NCI-H446 (cell line): ENCODE measurements around the gene PXK.

Experiments
- DNase-seq, 2 experiments: peaks; one replicate each; lab custom pipeline; 2025; lab: John Stamatoyannopoulos, UW

PXK gene

DNA sequence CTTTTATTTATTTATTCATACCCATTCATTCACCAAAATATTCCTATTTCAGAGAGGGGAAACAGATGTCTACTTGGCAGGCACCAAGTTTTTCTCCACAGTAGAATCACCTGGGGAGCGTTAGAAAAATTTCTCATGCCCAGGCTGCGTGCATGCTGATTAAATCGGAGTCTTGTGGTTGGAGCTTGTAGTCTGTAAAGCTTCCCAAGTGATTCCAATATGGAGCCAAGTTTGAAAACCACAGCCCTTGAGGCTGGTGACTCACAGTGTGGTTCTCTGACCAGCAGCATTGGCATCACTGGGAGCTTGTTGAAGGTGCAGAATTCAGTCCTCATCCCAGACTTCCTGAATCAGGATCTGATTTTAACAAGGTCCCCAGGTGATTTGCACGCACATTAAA, 51.2 kb downstream of the PXK start:
- DNase-seq = no peak

DNA sequence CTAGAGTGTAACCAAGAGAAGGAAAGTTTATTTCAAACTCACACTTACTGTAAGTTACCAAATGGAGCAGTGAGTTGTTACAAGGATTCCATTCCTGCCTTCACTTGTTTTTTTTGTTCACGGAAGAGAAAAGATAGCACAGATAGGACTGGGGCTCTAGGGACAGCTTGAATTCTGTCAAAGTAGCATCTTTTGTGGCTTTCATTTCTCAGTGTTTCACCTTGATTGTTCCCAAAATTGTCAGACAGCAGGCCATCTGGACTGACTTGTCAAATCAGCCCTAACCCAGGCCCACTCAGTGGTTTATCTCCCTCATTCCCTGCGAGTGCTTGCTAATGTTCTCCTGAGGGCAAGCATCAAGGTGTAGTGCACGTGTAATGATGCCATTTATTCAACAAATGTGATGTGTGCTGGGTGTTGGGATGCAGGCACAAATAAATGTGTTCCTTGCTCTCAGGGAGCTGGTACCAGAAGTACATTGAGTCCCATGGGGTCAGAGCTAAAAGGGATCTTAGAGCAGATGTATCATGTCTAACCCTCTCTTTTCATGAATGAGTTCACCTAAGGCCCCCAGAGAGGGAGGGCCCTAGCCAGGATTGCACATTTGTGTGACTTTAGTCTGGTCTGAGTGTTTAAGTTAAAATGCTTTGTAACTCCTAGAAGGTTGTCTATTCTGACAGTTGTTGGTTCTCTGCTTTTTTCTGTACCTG, 51.8 kb downstream of the PXK start:
- DNase-seq = no peak

DNA sequence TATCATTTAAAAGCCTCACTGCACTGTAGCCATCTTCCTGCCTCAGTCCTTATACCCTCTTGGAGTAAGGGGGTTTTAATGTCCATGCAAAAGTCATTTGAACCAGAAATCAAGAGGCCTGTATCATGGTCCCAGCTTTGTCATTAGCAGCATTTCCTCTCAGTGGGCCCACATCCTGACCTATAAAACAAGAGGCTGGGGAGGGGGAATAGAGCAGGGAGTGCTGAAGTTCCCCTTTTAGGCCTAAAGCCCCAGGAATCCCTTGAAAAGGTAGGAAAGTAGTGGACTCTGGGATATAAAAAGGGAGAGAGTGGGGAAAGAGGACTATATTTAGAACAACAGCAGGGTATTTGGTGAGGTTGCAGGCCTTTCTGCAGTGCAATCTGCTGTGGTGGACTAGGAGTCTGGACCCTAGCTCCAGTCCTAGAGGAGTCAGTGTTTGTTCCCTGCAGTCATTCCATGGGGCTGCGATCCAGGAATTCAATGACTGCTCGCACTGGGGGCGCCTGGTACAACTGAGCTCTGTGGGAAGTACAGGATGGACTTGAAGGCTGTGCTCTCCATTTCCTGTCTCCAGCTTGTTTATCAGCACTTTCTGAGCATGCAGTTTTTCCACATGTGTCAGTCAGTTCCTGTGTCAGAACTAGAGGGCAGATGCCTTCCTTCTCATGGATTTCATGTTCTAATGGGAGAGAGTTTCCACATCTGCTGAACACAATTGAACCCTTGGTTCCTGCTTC, 54.1 kb downstream of the PXK start:
- DNase-seq = no peak

DNA sequence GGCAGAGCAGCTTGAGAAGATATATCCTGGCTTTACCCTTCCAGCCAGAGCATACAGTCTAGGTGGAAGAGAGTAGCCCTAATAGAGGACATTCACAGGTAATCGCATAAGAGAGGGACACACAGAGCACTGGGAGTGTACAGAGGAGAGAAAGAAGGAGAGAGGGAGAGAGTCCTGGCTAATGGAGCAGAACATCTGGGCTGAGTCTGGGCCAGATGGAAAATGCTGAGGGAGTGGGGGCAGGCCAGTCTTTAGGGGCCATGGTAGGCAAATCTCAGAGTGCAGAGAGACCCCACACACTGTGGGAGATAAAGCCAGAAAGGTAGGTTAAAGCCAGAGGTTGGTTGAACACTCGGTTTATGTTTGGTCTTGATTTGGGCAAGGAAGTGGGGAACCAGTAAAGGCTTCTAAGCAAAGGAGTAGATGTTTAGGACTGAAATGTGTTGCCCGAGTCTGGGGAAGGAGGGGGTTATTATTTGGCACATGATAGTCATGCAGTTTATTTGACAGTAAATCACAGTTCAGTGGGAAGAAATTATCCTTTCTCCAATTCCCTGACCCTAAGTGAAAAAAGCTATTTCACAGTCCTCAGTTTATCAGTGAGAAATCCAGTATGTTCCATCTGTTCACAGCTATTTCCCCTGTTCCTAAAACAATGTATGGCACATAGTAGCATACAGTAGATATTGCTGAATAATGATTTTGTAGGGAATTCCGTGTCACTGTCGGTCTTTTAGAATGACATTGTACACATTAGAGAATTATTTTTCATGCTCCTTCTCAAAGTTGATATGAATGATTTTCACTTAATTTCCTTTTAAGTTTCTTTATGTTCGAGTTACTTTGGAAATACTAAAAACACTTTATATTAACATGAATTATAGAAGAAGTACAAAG, 55.2 kb downstream of the PXK start:
- DNase-seq = no peak

DNA sequence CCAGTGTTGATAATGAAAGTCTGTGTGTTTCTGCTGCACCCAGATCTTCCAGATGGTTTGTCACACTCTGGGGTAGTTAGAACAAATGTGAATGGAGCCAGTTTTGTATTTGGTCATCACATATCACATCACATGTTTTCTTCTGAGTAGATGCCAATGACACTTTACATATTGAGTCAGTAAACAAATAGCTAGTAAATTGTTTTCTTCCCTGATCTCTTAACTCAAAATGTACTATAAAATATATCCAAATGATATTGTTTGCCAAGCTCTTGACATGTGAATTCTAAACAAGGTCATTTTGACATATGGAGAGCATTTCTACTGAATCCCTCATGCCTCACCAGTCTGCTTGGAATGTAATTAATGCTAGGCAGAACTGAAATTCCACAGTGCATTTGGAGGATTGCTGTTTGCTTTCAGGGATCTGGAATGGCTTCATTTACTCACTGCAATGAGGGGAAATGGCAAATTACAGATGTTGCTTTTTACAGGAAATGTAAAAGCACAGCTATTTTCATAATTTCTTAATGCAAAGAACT, 55.9 kb downstream of the PXK start:
- peak in 1 of 2 experiments; percentile 0 for DNase-seq

DNA sequence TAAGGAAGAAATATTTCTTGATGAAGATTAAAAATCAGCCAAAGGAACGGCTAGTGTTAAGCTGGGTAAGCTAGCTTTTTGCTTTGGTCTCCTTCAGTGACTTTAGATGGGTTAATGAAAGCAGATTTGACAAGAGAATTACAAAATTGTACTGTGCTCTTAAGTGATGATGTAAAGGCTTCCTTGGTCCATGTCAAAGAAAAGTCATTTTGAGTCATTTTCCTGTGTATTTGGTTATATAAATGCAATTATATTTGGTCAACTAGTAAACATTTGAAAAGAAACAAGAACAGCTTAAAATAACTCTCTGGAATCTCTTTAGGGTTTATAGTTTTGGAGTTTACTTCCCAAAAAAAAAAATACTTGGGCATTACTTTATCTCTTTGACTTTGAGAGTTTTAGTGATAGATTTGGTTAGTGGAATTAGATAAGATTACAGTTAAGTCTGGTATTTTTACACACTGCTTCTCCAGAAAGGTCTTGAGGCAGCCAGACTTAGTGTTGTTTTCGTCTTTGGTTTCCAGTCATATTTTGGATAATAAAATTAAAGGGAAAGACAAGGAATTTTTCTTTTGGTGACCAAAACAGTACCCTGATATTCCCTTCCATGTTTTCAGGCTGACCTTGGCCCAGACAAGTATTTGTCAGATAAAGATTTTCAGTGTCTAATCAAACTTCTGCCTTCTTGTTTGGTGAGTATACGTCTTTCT, 58.6 kb downstream of the PXK start:
- DNase-seq = no peak

DNA sequence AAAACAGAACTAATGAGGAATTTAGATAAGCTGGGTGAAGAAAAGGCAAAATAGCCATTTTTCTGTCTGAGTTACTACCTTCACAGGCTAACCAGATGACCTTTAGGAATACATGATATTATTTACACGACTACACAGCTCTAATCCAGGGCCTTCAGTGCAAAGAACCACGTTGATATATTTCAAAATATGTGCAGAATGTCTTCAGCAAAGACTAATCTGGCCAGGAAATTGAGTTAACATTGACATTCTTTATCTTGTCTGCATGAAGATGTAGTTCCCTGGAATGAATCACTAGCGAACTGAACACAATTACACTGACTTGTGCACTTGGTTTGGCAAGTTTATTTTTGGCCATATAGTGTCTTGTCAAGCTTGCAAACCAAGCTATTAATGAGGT, 59.5 kb downstream of the PXK start:
- DNase-seq = no peak

DNA sequence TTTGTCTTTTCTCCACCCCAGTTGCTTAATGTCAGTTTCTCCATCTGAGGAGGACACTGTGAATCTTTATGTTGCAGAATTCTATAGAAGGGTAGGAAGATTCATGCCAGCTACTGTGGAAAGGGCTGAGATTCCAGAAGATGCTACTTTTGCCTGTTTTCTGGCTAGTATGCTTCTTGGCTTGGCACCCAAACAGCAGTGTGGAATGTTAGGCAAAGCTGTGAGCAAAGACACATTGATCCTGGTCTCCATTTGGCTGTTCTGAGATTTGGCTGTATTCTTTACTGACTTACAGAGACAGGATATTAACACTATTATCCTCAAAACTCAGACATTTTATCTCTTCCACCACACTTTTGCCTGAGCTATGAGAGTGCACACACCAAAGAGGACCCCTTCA, 61.6 kb downstream of the PXK start:
- DNase-seq = no peak

DNA sequence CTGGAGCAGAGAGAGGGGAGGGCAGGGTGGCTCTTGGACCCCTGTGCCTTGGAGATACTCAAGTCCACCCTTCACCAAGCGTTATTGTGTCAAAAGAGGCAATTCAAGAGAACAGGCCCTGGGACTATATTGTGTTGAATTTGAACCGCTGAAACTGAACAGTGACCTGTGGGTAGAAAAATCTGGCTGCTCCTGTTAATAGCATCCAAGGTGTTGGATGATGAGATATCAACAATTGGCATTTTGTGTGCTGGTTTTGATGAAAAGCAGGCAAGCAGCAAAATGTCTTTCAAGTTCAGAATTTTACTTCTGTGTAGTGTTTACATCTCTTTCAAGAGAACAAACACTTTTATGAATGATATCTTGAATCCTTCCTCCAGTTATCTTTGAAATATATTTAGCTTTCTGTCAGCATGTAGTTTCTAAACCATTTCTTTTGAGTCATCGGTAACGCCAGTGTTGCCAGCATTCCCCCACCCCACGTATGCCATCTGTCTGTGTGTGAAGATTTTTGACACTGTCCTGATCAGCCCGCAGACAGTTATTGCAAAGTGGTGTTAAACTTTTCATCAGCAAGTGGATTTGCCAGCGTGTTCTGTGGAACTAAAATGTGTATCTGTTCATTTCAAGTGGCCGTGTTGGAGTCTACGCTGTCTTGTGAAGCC, 66.1 kb downstream of the PXK start:
- DNase-seq = no peak

DNA sequence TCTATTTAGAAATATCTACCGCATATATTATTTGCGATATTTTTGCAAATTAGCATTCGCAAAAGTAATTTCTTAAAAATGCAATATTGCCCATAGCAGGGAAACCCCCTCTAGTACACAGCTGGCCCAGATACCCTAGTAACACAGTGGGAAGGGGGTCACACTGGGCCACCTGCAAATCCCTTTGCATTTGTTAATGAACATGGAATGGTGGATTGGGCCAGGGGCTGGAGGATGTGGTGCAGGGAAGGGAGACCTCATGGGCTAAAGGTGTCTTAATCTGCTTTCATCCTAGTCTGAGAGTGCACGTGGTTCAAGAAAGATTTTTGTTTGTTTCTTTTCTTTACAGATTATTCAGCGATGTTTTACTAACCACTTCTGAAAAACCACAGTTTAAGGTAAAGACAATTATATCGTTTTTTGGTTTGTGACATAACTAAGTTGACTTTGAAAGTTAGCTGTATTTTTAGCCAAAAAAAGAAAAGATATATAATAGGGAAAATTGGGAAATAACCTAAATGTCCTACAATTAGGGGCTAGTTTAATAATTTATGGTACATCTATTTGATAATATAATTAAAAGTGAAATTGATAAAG, 70.9 kb downstream of the PXK start:
- no peak for DNase-seq

DNA sequence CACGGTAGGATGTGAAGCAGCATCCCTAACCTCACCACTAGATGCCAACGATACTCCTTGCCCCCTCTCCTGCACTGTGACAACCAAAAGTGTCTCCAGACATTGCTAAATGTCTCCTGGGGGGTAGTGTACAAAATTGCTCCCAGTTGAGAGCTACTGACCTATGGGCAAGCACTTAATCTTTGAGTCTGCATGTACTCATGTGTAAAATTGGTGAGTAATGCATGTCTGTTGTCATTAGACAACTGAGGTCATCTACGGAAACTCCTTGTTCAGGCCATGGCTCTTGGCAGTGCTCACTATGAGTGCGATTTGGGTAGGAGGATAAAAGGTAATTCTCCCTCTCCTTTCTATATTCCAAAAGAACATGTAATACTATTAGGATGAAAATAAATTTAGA, 71.7 kb downstream of the PXK start:
- DNase-seq = no peak

DNA sequence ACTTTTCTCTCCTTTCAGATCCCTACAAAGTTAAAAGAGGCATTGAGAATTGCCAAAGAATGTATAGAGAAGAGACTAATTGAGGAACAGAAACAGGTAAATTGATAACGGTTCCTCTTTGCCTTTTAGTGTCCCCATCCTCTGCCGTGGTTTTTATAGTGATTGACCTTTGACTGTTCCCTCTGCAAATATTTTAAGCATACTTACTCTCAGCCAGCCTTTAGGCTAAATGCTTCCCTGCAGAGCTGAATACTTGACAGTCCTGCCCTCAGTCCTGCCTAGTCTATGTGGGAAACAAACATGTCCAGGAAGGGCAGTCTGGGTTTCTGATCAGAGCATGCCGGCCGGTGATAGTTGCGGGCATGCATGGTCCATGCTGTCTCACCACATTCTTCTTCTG, 76.2 kb downstream of the PXK start:
- DNase-seq = no peak

DNA sequence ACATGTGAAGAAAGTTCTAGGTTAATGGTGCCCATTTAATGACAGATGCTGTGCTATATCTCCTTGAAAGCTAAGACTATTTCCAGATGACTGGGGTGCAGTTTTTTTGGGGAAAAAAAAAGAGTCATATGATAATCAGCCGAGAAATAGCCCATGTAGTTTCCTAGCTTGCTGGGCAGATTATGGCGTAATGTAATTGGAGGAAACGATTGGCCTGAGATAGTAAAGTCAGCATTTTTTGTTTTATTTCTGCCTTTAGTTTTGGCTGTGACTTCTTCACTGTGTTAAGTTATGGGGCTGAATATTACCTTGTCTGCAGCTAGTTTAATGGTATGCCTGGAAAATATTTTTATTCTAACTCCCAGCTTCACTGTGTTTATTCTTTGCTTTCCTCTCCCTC, 77.0 kb downstream of the PXK start:
- DNase-seq = no peak

DNA sequence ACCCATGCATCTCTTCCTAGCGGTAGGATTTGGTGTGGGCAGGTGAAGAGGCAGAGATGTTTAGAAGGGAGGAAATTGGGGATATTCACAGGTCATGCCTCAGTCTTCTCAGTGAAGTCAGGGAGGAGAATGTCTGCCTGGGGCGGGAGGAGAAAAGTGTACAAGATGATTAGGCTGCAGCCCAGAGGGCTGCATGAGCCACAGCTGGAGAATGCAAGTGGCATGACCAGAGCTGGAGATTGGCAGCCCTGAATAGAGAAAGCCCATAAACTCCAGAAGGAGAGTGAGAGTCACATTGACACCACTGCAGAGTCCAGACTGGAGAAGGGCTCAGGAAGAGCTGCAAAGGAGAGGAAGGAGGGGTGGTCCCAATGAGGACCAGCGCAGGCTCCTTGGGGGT, 78.3 kb downstream of the PXK start:
- no peak for DNase-seq

DNA sequence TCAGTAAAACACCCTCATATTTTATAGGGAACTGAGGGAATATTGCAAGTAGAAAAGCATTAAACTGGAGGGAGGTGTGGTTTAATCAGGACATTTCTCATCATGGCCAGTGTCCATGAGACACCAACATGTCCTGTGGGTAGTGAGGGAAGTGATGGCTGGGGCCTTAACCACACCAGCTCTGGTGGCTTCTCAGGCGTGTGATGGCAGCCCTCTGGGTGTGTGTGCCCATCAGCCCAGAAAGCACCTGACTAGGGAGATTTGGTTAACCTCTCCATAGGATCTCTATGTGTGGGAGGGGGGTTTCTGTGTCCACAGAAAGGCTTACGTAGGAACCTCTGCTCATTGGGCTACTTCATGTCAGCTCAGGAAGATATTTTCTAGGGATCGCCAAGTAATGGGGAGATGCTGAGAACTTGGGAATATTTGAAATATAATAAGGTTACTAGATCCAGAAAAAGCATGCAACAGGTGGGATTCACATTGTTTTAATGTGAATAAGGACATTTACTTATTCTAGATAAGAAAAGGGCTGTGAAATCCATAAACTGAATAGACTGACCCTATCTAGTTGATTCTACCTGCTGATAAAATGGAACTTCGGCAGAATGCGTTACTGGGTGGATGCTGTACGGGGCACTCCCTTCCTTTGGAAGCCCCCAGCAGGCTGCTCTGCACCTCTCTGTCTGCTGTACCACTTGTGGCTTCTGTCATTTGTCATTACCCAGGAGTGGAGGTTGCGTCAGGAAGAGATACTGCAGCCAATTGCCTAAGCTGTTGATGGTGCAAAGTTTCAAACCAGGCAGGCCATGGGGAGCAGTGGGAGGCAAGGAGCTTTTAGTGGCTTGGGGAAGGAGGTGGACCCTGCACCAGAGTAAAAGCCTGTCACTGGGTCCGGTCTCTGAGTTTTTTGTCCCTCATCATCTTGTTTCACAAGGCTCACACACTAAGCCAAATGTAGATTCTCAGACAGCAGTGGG, 79.4 kb downstream of the PXK start:
- DNase-seq = no peak

DNA sequence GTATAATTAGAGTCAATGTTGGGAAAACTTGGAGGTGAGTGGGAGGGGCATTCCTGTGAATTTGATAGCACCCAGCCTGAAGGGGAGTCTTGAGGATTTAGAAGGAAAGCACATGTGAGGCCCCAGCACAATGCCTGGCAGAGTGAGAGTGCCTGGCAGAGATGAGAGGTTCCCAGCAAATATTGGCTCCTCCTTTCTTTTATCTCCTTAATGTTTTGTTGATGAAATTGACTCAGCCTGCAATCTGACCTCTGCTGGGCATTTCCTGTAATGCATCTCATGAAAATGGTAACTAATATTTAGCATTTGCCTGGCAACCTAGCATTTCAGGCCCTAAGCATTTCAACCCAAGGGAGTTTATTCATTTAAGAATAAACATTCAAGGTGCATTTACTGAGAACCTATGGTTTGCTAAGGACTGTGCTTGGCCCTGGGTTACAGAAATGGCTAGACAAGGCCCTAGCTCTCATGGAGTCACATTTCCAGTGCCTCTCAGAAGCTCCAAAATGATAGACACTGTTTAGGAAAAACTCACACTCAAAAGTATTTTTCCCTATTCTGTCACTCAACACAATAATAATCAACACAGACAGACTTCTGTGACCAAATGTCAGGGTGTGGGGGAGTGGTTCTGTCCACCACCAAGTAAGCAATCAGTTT, 82.0 kb downstream of the PXK start:
- DNase-seq = peak in 1 of 2 experiments; percentile 24

DNA sequence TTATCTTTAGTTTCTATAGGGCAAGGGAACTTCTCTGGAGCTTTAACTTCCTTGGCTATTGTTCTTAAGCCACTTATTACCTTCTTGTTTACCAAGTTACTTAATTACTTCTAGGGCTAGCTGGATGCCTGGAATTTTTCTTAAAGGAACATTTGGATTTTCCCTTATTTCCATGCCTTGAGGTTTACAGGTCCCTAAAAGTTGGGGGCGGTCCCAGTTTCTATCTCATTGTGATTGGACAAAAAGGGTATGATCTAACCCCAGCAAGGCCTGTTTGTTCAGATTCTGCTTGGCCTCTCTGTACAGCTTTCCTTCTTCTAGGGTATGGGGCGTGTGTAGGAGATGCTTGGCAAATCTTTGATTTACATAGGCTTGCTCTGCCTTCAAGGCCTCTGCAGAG, 83.5 kb downstream of the PXK start:
- no peak for DNase-seq

DNA sequence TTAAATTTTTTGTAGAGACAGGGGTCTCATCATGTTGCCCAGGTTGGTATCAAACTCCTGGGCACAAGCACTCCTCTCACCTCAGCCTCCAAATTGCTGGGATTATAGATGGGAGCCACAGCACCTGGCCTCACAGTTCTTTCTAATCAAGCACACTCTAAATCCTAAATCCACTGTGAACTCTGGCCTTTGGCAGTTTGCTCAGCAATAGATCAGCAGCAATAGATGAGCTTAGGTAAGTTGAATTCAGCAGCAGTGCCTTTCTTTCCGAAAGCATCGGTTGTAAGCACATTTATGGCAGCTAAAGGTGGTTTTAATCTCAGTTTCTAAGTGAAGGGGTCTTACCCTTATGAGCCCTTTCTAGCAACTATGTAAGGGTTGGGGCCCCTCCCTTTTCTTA, 84.4 kb downstream of the PXK start:
- DNase-seq = no peak

DNA sequence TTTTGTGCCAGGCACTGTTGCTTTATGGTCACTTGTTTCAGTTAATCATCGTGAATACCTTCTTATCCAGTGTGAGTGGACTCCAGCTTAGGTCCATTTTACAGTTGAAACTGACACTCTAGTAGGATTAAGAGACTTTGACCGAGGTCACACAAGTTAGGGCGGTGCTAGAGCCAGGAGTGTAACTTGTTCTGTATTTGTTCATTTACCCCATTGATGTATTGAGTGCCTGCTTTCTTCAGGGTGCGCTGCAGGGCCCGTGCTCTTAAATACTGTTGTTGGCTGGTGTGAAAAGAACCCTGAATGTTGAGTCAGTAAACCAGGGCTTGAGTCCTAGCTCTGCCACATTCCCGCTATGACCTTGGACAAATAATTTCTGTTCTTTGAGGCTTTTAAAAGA, 85.5 kb downstream of the PXK start:
- no peak for DNase-seq
